H9 (cell line): ENCODE data around the gene BAZ1B. TPM values are rescaled to one million over a fixed set of nuclear protein-coding genes. Genes with fewer than 3 reads are reported as not detected.
"Not testable (repeated sequence)": the region's sequence is repeated elsewhere in the genome, so short reads cannot be mapped to it uniquely, and the experiment has no call there.

Experiments
- DNase-seq: peaks from one replicate; pipeline ENCODE4 v3.0.0-alpha.2; 2017
- H2AFZ ChIP-seq: one replicate; pipeline ENCODE4 v1.6.1; 2013; ENCODE audit warnings: mild to moderate bottlenecking, low read length, control low read depth, moderate library complexity
- H2AK5ac ChIP-seq: 2 replicates; pipeline ENCODE4 v1.6.1; 2013; ENCODE audit warnings: low read length, control low read depth, mixed read lengths; ENCODE audit not compliant: insufficient read length
- H2BK120ac ChIP-seq: one replicate; pipeline ENCODE4 v1.6.1; 2013; ENCODE audit warnings: low read depth, mild to moderate bottlenecking, low read length, control low read depth, inconsistent platforms; ENCODE audit not compliant: poor library complexity, severe bottlenecking
- H2BK12ac ChIP-seq: 2 replicates; pipeline ENCODE4 v1.6.1; 2013; ENCODE audit warnings: low read length, control low read depth, mixed read lengths, low read depth; ENCODE audit not compliant: insufficient read length
- H2BK15ac ChIP-seq: 2 replicates; pipeline ENCODE4 v1.6.1; 2013; ENCODE audit warnings: low read depth, low read length, control low read depth
- H2BK20ac ChIP-seq: one replicate; pipeline ENCODE4 v1.6.1; 2013; ENCODE audit warnings: low read depth, mild to moderate bottlenecking, low read length, control low read depth, inconsistent platforms; ENCODE audit not compliant: poor library complexity, severe bottlenecking
- H2BK5ac ChIP-seq: 2 replicates; pipeline ENCODE4 v1.6.1; 2013; ENCODE audit warnings: low read length, control low read depth, mixed read lengths; ENCODE audit not compliant: insufficient read length
- H3K14ac ChIP-seq: 2 replicates; pipeline ENCODE4 v1.6.1; 2013; ENCODE audit warnings: low read length, control low read depth; ENCODE audit not compliant: insufficient read depth
- H3K18ac ChIP-seq: 2 replicates; pipeline ENCODE4 v1.6.1; 2013; ENCODE audit warnings: low read depth, mild to moderate bottlenecking, mixed read lengths, low read length, control low read depth; ENCODE audit not compliant: insufficient read length
- H3K23ac ChIP-seq: 2 replicates; pipeline ENCODE4 v1.6.1; 2013; ENCODE audit warnings: low read length, control low read depth, mixed read lengths, low read depth; ENCODE audit not compliant: insufficient read length
- H3K23me2 ChIP-seq: 2 replicates; pipeline ENCODE4 v1.6.1; 2013; ENCODE audit warnings: low read depth, mild to moderate bottlenecking, mixed read lengths, low read length, control low read depth; ENCODE audit not compliant: insufficient read length, poor library complexity, severe bottlenecking
- H3K27ac ChIP-seq: 2 replicates; pipeline ENCODE4 v1.5.1; 2013; ENCODE audit warnings: low read length, control low read depth, mixed read lengths, low read depth; ENCODE audit not compliant: insufficient read length
- H3K27me3 ChIP-seq: 2 replicates; pipeline ENCODE4 v1.6.1; 2013; ENCODE audit warnings: low read length, control low read depth, inconsistent platforms; ENCODE audit not compliant: insufficient read depth
- H3K4ac ChIP-seq: 2 replicates; pipeline ENCODE4 v1.6.1; 2013; ENCODE audit warnings: low read depth, mild to moderate bottlenecking, control low read depth, inconsistent platforms, low read length, moderate library complexity
- H3K4me1 ChIP-seq: 2 replicates; pipeline ENCODE4 v1.6.1; 2013; ENCODE audit warnings: low read length, control low read depth, inconsistent platforms; ENCODE audit not compliant: insufficient read depth
- H3K4me2 ChIP-seq: 2 replicates; pipeline ENCODE4 v1.6.1; 2013; ENCODE audit warnings: low read length, control low read depth, mixed read lengths; ENCODE audit not compliant: insufficient read length, insufficient read depth
- H3K56ac ChIP-seq: 2 replicates; pipeline ENCODE4 v1.6.1; 2013; ENCODE audit warnings: low read depth, mild to moderate bottlenecking, mixed read lengths, low read length, control low read depth; ENCODE audit not compliant: insufficient read length
- H3K79me1 ChIP-seq: 2 replicates; pipeline ENCODE4 v1.6.1; 2013; ENCODE audit warnings: low read depth, mild to moderate bottlenecking, moderate library complexity, low read length, control low read depth, inconsistent platforms; ENCODE audit not compliant: insufficient read depth, poor library complexity, severe bottlenecking
- H3K79me2 ChIP-seq: 2 replicates; pipeline ENCODE4 v1.6.1; 2013; ENCODE audit warnings: low read length, control low read depth, inconsistent platforms; ENCODE audit not compliant: insufficient read depth
- H3K9ac ChIP-seq: 2 replicates; pipeline ENCODE4 v1.6.1; 2013; ENCODE audit warnings: low read length, control low read depth, mixed read lengths; ENCODE audit not compliant: insufficient read length; ENCODE audit errors: extremely low read depth
- H3K9me3 ChIP-seq: one replicate; pipeline ENCODE4 v1.6.1; 2013; ENCODE audit warnings: low read depth, low read length, inconsistent platforms; ENCODE audit not compliant: control insufficient read depth
- H3T11ph ChIP-seq: one replicate; pipeline ENCODE4 v1.6.1; 2013; ENCODE audit warnings: mild to moderate bottlenecking, low read length, control low read depth, inconsistent platforms
- H4K20me1 ChIP-seq: one replicate; pipeline ENCODE4 v1.6.1; 2013; ENCODE audit not compliant: control insufficient read depth, insufficient read length, insufficient read depth
- H4K5ac ChIP-seq: 2 replicates; pipeline ENCODE4 v1.6.1; 2013; ENCODE audit warnings: low read depth, mild to moderate bottlenecking, mixed read lengths, low read length, control low read depth; ENCODE audit not compliant: insufficient read length
- H4K8ac ChIP-seq: replicated peaks from 2 replicates; pipeline ENCODE4 v1.6.1; 2013; ENCODE audit warnings: low read length, control low read depth, mixed read lengths, low read depth; ENCODE audit not compliant: insufficient read length
- H4K91ac ChIP-seq: 2 replicates; pipeline ENCODE4 v1.6.1; 2013; ENCODE audit warnings: low read depth, mild to moderate bottlenecking, moderate library complexity, mixed read lengths, low read length, control low read depth; ENCODE audit not compliant: insufficient read length
- H3K27ac Mint-ChIP-seq, 3 experiments: 2 replicates in 2 of 3; 3 replicates in 1 of 3; pipeline ENCODE4 v1.8.0; 2020 to 2021; ENCODE audit warnings: mixed read lengths in 3 of 3, mild to moderate bottlenecking in 1 of 3, moderate library complexity in 1 of 3
- H3K27me3 Mint-ChIP-seq: 2 replicates; pipeline ENCODE4 v1.8.0; 2021; ENCODE audit warnings: low read depth, mild to moderate bottlenecking, moderate library complexity, mixed read lengths
- H3K36me3 Mint-ChIP-seq, 3 experiments: 2 replicates in 2 of 3; 3 replicates in 1 of 3; pipeline ENCODE4 v1.8.0; 2020 to 2021; ENCODE audit warnings: low read depth in 3 of 3, mixed read lengths in 3 of 3; ENCODE audit not compliant: insufficient read depth in 1 of 3
- H3K4me1 Mint-ChIP-seq, 2 experiments: 2 replicates each; pipeline ENCODE4 v1.8.0; 2020; ENCODE audit warnings: mixed read lengths in 2 of 2
- H3K4me3 Mint-ChIP-seq, 2 experiments: 2 replicates in 1 of 2; 3 replicates in 1 of 2; pipeline ENCODE4 v1.8.0; 2020 to 2021; ENCODE audit warnings: mild to moderate bottlenecking in 2 of 2, mixed read lengths in 2 of 2, moderate library complexity in 1 of 2
- H3K9me3 Mint-ChIP-seq, 2 experiments: 2 replicates in 1 of 2; 3 replicates in 1 of 2; pipeline ENCODE4 v1.8.0; 2020; ENCODE audit warnings: mild to moderate bottlenecking in 2 of 2, mixed read lengths in 2 of 2, moderate library complexity in 1 of 2
- WGBS: extraction: QIAGEN DNeasy Blood & Tissue Kit; methylation state at CpG from one replicate; pipeline ENCODE4 v1.1.7; 2013; ENCODE audit warnings: missing lambda C conversion rate, low lambda C conversion rate, mixed read lengths; ENCODE audit not compliant: insufficient read length; ENCODE audit errors: extremely low coverage; 5-methylcytosine and 5-hydroxymethylcytosine counted together
- total RNA-seq: library from RNA; stranded (reverse); gene quantifications from 2 replicates; pipeline ENCODE4 v1.2.1, GENCODE V29; 2021

Gene BAZ1B
- total RNA-seq, 1 experiment from 2014 or later, result 96.4 TPM

DNA sequence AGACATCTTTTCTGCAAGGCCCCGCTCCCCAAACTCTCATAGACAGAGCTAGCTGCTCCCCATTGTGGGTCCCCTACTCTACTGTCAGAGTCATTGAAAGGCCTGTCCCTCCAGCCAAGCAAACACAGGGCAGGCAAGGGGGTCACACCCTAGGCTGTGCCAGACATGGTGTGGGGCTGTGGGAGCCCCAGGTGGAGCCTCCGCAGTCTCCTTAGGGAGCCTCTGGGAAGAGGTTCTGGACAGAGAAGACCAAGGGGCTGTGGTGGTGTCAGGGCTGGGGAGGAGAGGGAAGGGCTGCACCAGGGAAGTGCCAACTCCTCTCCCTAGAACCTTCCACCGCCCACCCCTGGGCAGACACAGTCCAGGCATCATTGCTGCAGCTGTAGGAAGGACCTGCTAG is 117.2 kb downstream of the BAZ1B start:
- not testable (repeated sequence) for H3K4me1 ChIP-seq, H3K27ac ChIP-seq, H3K56ac ChIP-seq, H3K9ac ChIP-seq, H4K8ac ChIP-seq, H3K23ac ChIP-seq, H3K14ac ChIP-seq, H3K79me2 ChIP-seq, H3K79me1 ChIP-seq, H3K27ac Mint-ChIP-seq, H4K20me1 ChIP-seq, H2BK12ac ChIP-seq, H3K4me1 Mint-ChIP-seq, H2BK15ac ChIP-seq, H3K4me2 ChIP-seq, H3K18ac ChIP-seq, H2BK120ac ChIP-seq, H3K23me2 ChIP-seq, DNase-seq, H3K27me3 ChIP-seq, H3K4me3 Mint-ChIP-seq, H4K5ac ChIP-seq, H3K9me3 Mint-ChIP-seq, H3K4ac ChIP-seq, H2AK5ac ChIP-seq, H2AFZ ChIP-seq, H4K91ac ChIP-seq, H3K36me3 Mint-ChIP-seq, H2BK20ac ChIP-seq, H3K9me3 ChIP-seq, H2BK5ac ChIP-seq, H3K27me3 Mint-ChIP-seq, H3T11ph ChIP-seq
- no CpG with 5 or more reads among the region's 3 CpGs for WGBS

DNA sequence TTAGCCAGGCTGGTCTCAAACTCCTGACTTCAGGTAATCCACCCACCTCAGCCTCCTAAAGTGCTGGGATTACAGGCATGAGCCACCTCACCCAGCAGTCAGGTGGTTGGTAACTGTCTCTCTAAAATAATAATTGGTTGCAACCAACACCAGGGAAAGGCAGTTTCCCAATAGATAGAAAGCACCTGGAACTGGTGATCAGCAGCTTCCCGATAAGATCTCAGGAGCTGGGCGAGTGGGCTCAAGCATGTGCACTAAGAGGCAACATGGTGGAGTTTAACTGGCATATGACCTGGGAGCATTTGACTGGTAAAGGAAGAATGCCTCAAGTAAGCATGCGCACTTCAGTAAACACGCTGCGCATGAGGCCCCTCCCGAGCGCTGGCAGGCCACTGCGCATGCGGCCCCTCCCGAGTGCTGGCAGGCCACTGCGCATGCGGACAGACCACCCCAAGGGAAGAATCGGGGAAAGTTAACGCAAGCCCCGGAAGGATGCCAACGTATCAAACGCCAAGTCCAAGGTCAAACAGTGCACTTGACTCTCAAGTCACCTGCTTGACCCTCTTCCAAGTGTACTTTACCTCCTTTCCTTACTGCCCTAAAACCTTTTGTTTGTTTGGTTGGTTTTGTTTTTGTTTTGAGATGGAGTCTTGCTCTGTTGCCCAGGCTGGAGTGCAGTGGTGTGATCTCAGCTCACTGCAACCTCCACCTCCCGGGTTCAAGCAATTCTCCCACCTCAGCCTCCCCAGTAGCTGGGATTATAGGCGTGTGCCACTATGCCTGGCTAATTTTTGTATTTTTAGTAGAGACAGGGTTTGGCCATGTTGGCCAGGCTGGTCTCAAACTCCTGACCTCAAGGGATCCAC is 122.7 kb downstream of the BAZ1B start:
- not testable (repeated sequence) for H3K36me3 Mint-ChIP-seq, H2BK20ac ChIP-seq, H3K27me3 Mint-ChIP-seq, H3K9me3 ChIP-seq, H2BK120ac ChIP-seq, H2AFZ ChIP-seq, H4K8ac ChIP-seq, H3K4me2 ChIP-seq, H3K27me3 ChIP-seq, H3K23ac ChIP-seq, H4K20me1 ChIP-seq, H2BK12ac ChIP-seq, H3K56ac ChIP-seq, H2BK5ac ChIP-seq, H3K23me2 ChIP-seq, H3K4ac ChIP-seq, H3K27ac Mint-ChIP-seq, H3K14ac ChIP-seq, H2BK15ac ChIP-seq, H3K9me3 Mint-ChIP-seq, H2AK5ac ChIP-seq, H4K91ac ChIP-seq, H3T11ph ChIP-seq, H3K9ac ChIP-seq, H3K79me2 ChIP-seq, H3K18ac ChIP-seq, H4K5ac ChIP-seq, DNase-seq, H3K27ac ChIP-seq, H3K4me3 Mint-ChIP-seq, H3K79me1 ChIP-seq, H3K4me1 ChIP-seq
- peaks cover 9 to 27% of the 10 kb centered on the region in 2 experiments for H3K4me1 Mint-ChIP-seq
- WGBS, result no CpG with 5 or more reads among the region's 19 CpGs
